ENCODE data around the gene CDK19. TPM values are rescaled to one million over a fixed set of nuclear protein-coding genes. Genes with fewer than 3 reads are reported as not detected.

Gene CDK19
- total and polyA plus RNA-seq, 2 experiments from 2014 or later, result 3.3 to 11.2 TPM

DNA sequence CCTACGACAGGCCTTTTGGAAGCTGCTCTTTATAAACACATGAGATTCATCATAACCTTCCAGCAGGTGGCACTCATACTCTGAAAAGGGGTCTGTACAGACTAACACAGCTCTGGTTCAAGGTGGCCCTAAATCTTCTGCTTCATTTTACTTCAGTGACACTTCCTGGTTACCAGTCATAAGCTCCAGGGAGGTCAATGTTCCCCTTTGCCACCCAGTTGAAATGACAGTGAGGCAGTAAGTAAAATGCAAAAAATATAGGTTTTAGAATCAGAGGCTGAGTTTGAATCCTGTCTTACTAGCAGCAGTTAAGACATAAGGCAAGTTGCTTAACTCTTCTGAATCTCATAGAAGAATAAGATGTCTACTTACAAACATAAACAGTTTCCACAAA, 132.8 kb downstream of the CDK19 start:
- Histone ChIP-seq H3K79me2 (ENCODE audit: insufficient read depth) (no peaks in the 10 kb centered on the region), H3K4me2 (ENCODE audit: unreplicated experiment) (peak overlapping the region; percentile 6), H3F3A (ENCODE audit: insufficient read depth) (no peaks in the 10 kb centered on the region), H3K9me3 (ENCODE audit: low read depth) (no peaks in the 10 kb centered on the region), H3K9ac (no peak overlapping the region), H3K27ac (no peak overlapping the region), H3K36me3 (ENCODE audit: low read depth) (no peaks in the 10 kb centered on the region), H4K20me1 (ENCODE audit: insufficient read depth) (no peaks in the 10 kb centered on the region), H3K4me1 (ENCODE audit: insufficient read depth) (no peaks in the 10 kb centered on the region), H3K9me2 (ENCODE audit: insufficient read depth) (no peaks in the 10 kb centered on the region), H2AFZ (no peak overlapping the region), H3K4me3 (no peak overlapping the region), H3K27me3 (replicated peaks; ENCODE audit: insufficient read depth) (no peaks in the 10 kb centered on the region)
- WGBS, 2 experiments (ENCODE audit: low coverage in 1 of 2, low lambda C conversion rate in 2 of 2, missing lambda C conversion rate in 2 of 2), result 21 to 25% methylated on average over 1 of the region's 1 CpG
- DNase-seq, result peak; percentile 82
- TF ChIP-seq EZH2 (IDR thresholded peaks at IDR 0.05; ENCODE audit: insufficient read depth, poor library complexity, severe bottlenecking), result no peak
- TF ChIP-seq EZH2phosphoT487 (IDR thresholded peaks at IDR 0.05; ENCODE audit: insufficient read depth, low read depth), result no peak
- in situ Hi-C loops (cut with MboI), result loop anchor here (10.0 kb wide), 1 partner anchor 272 kb away; the partner anchor contains the start of gene GTF3C6

DNA sequence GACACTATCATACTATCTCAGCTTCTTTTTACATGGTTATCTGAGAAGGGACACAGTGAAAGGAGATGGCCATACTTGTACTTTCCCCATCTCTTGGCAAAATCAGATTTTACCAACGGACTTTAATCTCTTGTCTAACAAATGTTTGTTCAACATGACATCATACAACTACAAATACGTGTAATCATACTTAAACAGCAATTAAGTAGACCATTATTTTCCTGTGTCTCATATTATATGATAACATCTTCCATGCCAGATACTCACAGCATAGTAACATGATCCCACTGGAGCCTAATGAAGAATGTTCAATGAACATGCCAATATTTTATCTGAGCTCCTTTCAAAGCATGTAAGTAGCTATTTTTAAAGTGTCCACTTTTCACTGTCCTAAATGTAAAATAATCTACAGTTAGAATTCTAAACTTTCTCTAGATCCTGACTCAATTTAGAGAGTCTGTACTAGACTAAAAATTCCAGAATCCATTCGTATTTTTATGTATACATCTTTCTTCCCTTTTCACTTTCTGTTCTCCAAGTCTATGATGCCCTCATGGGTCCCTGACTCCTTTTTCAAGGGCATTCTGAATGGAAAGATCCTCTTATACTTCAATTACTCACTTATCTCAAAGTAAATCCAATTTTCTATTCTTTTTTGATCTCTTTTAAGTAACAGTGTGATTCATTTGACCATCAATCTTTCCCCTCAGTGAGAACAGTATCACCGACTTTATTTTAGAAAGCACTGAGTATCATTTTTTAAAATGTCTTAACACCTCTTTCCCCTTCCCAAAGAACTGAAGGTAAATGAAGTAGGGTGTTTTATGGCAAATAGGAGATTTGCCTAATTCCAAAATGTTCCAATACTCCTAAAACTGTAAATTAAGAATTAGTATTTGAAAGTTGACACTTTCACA, 133.5 kb downstream of the CDK19 start:
- no peaks in the 10 kb centered on the region for H3K4me1 ChIP-seq (ENCODE audit: insufficient read depth)
- H4K20me1 ChIP-seq (ENCODE audit: insufficient read depth), result no peaks in the 10 kb centered on the region
- H3K27ac ChIP-seq, result no peak overlapping the region
- peak; percentile 8 for DNase-seq
- no peak overlapping the region for H3K9ac ChIP-seq
- no peaks in the 10 kb centered on the region for H3K9me3 ChIP-seq (ENCODE audit: low read depth)
- TF ChIP-seq EZH2 (IDR thresholded peaks at IDR 0.05; ENCODE audit: insufficient read depth, poor library complexity, severe bottlenecking) (no peak), EZH2phosphoT487 (IDR thresholded peaks at IDR 0.05; ENCODE audit: insufficient read depth, low read depth) (no peak)
- peak overlapping the region; percentile 6 for H3K4me2 ChIP-seq (ENCODE audit: unreplicated experiment)
- H3K4me3 ChIP-seq, result no peak overlapping the region
- H3K27me3 ChIP-seq (replicated peaks; ENCODE audit: insufficient read depth), result no peaks in the 10 kb centered on the region
- H3K79me2 ChIP-seq (ENCODE audit: insufficient read depth), result no peaks in the 10 kb centered on the region
- H3K36me3 ChIP-seq (ENCODE audit: low read depth), result no peaks in the 10 kb centered on the region
- in situ Hi-C loops (cut with MboI), result loop anchor here (10.0 kb wide), 1 partner anchor 273 kb away; the partner anchor contains the start of gene GTF3C6
- WGBS, 2 experiments (ENCODE audit: low coverage in 1 of 2, low lambda C conversion rate in 2 of 2, missing lambda C conversion rate in 2 of 2), result 43 to 45% methylated on average over 4 of the region's 4 CpGs
- no peaks in the 10 kb centered on the region for H3F3A ChIP-seq (ENCODE audit: insufficient read depth)
- no peaks in the 10 kb centered on the region for H3K9me2 ChIP-seq (ENCODE audit: insufficient read depth)
- no peak overlapping the region for H2AFZ ChIP-seq

- no peak for DNase-seq
- in situ Hi-C loops (cut with MboI), result no loop called here
- H3K79me2 ChIP-seq (ENCODE audit: insufficient read depth), result no peaks in the 10 kb centered on the region
- no peak overlapping the region for H2AFZ ChIP-seq
- TF ChIP-seq EZH2 (IDR thresholded peaks at IDR 0.05; ENCODE audit: insufficient read depth, poor library complexity, severe bottlenecking) (no peak), EZH2phosphoT487 (IDR thresholded peaks at IDR 0.05; ENCODE audit: insufficient read depth, low read depth) (no peak)
- H3K36me3 ChIP-seq (ENCODE audit: low read depth), result no peaks in the 10 kb centered on the region
- H3K9ac ChIP-seq, result no peak overlapping the region
- H3K27me3 ChIP-seq (replicated peaks; ENCODE audit: insufficient read depth), result no peaks in the 10 kb centered on the region
- H3K4me3 ChIP-seq, result no peak overlapping the region
- no peak overlapping the region for H3K27ac ChIP-seq
- H3K9me3 ChIP-seq (ENCODE audit: low read depth), result no peaks in the 10 kb centered on the region
- no peaks in the 10 kb centered on the region for H3K9me2 ChIP-seq (ENCODE audit: insufficient read depth)
- H4K20me1 ChIP-seq (ENCODE audit: insufficient read depth), result no peaks in the 10 kb centered on the region
- H3K4me2 ChIP-seq (ENCODE audit: unreplicated experiment), result no peak overlapping the region
- H3K4me1 ChIP-seq (ENCODE audit: insufficient read depth), result no peaks in the 10 kb centered on the region
- H3F3A ChIP-seq (ENCODE audit: insufficient read depth), result no peaks in the 10 kb centered on the region
These were observed 138.9 kb downstream of the CDK19 start for GRCh38 chr6:110676396-110676795.

GRCh38 chr6:110674096-110674495, 141.2 kb downstream of the CDK19 start:
- Histone ChIP-seq H3K9ac (no peak overlapping the region), H3K4me3 (no peak overlapping the region), H3K9me3 (ENCODE audit: low read depth) (no peaks in the 10 kb centered on the region), H4K20me1 (ENCODE audit: insufficient read depth) (no peaks in the 10 kb centered on the region), H2AFZ (no peak overlapping the region), H3K27ac (no peak overlapping the region), H3K79me2 (ENCODE audit: insufficient read depth) (no peaks in the 10 kb centered on the region), H3K4me2 (ENCODE audit: unreplicated experiment) (no peak overlapping the region), H3K27me3 (replicated peaks; ENCODE audit: insufficient read depth) (no peaks in the 10 kb centered on the region), H3K36me3 (ENCODE audit: low read depth) (no peaks in the 10 kb centered on the region), H3K4me1 (ENCODE audit: insufficient read depth) (no peaks in the 10 kb centered on the region), H3K9me2 (ENCODE audit: insufficient read depth) (no peaks in the 10 kb centered on the region), H3F3A (ENCODE audit: insufficient read depth) (no peaks in the 10 kb centered on the region)
- DNase-seq, result no peak
- 13 to 14% methylated on average over 1 of the region's 1 CpG for WGBS, 2 experiments (ENCODE audit: low coverage in 1 of 2, low lambda C conversion rate in 2 of 2, missing lambda C conversion rate in 2 of 2)
- TF ChIP-seq EZH2phosphoT487 (IDR thresholded peaks at IDR 0.05; ENCODE audit: insufficient read depth, low read depth), result no peak
- TF ChIP-seq EZH2 (IDR thresholded peaks at IDR 0.05; ENCODE audit: insufficient read depth, poor library complexity, severe bottlenecking), result no peak
- in situ Hi-C loops (cut with MboI), result no loop called here

Data from GM23248 (cell line).